HPDE6-E6E7 (cell line): ENCODE measurements around the gene DEGS2.
"Not testable (repeated sequence)": the region's sequence is repeated elsewhere in the genome, so short reads cannot be mapped to it uniquely, and the experiment has no call there.

Experiments
- DNase-seq: peaks from one replicate; pipeline ENCODE4 v3.0.0; 2011; ENCODE audit warnings: missing footprints; ENCODE audit errors: extremely low spot score

The DEGS2 gene

DNA sequence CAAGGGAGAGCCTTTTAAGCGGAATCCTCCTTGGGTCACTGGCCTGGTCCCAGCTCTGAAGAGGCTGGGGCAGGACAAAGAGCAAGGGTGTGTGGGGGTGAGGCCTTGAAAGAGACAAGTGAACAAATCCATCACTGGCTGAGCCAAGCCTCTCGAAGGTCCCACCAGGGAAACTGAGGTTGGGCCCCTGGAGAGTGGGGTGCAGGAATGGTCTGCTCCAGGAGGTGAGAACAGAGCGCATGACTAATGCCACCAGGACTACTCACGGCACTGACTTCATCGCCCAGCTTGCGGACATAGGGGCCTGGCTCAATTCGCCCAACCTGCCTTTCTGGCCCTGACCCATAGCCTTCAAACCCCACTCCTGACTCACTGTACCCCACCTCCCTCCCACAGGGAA, 19.2 kb upstream of the DEGS2 start:
- no peak for DNase-seq

DNA sequence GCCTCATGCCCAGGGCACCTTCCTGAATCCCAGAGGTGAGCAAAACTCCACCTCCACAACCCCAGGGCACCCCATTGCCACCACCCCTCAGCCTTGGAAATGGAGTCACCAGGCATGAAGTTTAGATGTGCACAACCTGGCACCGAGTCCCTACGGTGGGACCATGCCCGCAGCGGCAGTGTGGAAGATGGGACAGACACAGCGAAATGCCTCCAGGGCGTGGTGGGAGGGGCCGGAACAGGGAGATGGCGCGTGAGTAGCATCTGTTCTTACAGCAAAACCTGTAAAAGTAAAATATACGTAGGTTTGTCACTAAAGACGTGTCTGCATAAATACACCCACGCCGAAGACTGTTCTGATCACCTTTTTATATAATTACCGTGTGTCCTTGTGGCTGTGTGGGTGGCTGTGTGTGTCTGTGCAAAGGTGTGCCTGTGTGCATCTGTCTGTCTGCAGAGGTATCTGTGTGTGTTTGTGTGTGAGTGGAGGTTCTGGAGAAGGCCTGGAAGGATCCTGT, 17.4 kb upstream of the DEGS2 start:
- DNase-seq, result no peak

GRCh38 chr14:100173353-100173752, 13.9 kb upstream of the DEGS2 start:
- no peak for DNase-seq

- no peak for DNase-seq
Measured at GRCh38 chr14:100172811-100173210, 13.4 kb upstream of the DEGS2 start.

DNA sequence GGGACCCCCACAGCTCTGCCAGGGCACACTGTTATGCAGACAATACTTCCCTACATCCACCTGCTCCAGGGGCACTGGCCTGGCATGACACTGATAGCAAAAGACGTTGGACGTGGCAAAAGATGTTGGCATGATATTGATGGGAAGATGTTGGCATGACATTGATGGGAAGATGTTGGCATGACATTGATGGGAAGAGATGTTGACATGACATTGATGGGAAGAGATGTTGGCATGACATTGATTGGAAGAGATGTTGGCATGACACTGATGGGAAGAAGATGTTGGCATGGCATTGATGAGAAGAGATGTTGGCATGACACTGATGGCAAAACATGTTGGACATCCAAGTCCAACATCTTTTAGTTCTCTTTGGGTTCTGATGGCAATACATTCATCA, 11.4 kb upstream of the DEGS2 start:
- DNase-seq, result no peak

- DNase-seq, result no peak
Measured at GRCh38 chr14:100168506-100168905, 9.1 kb upstream of the DEGS2 start.

DNA sequence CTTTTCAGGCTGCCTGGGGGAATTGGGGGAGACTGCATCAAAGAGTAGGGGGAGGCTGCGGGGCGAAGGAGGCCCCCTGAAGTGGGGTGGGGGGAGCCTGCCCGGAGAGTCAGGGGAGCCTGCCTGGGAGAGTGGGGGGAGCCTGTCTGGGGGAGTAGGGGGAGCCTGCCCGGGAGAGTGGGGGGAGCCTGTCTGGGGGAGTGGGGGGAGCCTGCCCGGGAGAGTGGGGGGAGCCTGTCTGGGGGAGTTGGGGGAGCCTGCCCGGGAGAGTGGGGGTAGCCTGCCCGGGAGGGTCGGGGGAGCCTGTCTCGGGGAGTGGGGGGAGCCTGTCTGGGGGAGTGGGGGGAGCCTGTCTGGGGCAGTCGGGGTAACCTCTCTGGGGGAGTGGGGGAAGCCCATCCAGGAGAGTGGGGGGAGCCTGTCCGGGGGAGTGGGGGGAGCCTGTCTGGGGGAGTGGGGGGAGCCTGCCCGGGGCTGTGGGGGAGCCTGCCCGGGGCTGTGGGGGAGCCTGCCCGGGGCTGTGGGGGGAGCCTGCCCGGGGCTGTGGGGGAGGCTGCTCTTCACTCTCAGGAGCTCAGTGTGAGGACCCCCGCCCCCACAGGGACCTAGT, 6.5 kb upstream of the DEGS2 start:
- no peak for DNase-seq

DNA sequence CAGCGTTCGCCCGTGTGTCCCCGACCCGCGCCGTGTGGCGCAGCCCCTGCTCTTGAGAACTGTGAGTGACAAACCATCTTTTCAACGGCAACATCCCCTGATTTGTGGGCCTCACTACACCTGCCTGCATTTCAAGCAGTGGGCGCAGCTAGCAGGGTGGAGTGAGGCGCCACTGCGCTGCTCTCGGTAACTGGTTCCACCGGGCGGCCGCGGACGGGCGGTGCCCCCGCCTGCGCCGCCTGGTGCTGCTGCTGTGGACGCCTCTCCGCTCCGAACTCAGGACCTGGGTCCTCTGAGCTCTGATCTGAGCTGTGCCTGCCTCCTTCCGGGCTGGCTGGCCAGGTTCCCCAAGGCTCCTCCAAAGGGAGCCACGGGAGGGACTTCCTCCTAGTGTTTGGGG, 5.9 kb upstream of the DEGS2 start:
- DNase-seq, result no peak

GRCh38 chr14:100160534-100160916, 1.1 kb upstream of the DEGS2 start:
- no peak for DNase-seq

- no peak for DNase-seq
Measured at GRCh38 chr14:100159865-100160533, 554 bp upstream of the DEGS2 start.

DNA sequence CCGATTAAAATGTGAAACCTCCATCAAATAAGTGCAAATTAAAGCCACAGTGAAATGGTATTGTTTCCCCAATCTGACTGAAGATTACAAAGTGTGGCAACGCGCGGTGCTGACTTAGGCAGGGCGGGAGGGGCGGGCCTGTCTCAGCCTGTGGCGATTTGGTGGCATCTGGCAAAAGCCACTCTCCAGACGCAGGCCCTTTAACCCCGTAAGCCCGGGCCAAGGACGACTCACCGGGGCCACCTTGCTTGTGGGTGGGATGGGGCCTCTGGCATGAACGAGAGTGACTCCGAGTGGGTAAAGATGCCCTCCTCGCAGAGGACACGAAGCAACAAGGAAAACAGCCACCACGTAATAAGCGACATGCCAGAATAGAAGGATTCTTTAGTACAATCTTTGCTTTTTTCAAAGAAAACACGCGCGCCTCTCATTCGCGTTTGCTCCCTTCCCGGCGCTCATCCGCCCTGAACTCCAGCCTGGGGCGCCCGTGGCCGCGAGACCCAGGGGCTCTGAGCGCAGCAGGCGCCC, 815 bp downstream of the DEGS2 start:
- DNase-seq, result no peak

DNA sequence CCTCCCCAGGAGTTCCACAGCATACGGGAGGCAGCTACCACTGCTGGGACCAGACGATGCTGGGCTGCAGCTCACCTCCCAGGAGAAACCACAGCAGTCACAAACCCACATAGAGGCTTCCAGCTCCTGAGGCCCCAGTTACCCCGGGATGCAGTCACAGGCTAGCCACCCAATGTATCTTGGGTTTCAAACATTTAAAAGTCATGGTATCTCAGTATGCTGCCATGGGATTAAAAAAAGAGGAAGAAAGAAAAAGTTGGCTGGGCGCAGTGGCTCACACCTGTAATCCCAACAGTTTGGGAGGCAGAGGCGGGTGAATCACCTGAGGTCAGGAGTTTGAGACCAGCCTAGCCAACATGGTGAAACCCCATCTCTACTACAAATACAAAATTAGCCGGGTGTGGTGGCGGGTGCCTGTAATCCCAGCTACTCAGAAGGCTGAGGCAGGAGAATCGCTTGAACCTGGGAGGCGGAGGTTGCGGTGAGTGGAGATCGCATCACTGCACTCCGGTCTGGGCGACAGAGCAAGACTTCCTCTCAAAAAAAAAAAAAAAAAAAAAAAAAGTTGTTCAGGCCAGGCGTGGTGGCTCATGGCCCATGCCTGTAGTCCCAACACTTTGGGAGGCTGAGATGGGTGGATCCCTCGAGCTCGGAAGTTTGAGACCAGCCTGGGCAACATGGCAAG, 1.8 kb downstream of the DEGS2 start:
- DNase-seq, result not testable (repeated sequence)

GRCh38 chr14:100156776-100157175, 2.7 kb downstream of the DEGS2 start:
- no peak for DNase-seq

DNA sequence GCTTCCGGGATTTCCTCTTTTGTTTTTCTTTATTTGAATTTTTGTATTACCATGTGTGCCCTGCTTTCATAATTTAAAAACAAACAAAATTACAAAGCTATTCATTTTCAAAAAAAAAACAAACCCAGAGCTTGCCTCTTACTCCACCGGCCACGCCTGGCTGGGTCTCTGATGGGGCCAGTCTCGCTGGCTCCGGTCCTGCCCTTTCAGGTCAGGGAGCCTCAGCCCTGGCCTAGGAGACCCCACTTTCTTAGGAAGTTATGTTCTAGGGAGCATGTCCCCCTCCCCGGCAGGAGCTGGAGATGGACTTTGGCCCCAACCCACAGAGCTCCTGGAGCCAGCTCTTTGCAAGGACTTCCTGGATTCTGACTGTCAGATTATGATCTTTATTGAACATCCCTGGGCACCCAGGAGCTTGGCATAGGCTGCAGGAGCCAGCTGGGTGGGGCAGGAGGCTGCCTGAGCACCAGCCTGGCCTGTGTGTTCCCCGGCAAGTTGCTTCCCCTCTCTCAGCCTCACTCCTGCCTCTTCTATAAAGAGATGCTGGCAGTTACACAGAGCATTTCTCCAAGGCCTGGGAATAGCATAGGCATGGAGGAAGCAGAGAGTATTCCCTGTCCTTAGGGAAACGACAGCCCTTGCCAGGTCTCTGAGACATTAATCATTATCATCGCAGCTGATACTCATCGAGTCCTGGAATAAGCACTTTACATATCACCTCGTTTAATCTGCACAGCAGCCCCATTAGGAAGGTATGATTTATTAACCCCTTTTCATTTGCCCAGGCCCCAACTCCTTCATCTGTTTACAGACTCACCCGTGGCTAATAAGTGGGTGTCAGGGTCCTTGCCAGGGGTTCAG, 3.5 kb downstream of the DEGS2 start:
- no peak for DNase-seq

- DNase-seq, result peak; percentile 54
Measured at GRCh38 chr14:100155049-100155621, 4.3 kb downstream of the DEGS2 start.

- no peak for DNase-seq
Measured at GRCh38 chr14:100153560-100153959, 5.9 kb downstream of the DEGS2 start.

DNA sequence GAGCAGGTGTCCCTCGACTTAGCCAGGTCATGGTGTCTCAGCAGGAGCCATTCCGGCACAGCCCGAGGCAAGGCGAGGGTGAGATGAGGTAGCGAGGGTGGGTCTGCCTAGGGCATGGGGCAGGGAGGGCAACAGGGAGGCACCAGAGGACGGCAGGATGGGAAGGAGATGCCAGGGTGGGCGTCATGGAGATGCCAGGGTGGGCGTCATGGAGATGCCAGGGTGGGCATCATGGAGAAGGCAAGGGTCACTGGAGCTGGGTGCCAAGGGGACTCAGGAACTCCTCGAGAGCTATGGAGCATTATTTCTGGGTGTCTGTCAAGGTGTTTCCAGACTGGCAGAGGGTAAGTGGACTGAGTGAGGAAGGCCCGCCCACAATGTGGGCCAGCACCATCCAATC, 7.4 kb downstream of the DEGS2 start:
- no peak for DNase-seq

DNA sequence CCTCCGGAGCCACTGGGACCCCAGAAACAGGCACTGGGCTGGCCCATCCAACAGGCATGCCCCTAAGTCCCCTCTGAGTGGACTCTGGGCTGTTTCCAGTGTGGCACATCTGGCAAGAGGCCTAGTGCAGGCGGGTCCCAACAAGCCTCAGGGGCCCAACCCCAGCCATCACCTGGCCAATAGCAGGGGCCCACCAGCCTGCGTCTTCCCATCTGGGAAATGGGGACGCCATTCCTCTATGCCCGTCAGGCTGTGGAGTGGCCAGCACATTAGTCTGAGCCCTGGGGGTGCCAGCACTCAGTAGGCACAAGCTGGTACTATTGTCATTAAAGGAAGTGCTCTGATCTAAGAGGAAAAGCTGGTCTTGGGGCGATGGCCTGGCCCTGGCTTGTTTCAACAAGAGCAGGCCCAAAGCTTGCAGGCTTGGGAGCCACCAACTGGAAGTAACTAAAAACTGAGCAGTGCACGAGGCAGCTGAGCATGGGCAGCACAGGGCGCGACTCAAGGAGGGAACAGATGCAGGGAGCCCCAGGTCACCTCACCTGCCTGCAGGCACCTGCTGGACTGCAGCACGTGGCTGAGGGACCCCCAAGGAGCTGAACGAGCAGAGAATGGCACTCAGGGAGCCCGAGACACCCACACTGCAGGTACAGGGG, 8.4 kb downstream of the DEGS2 start:
- peak; percentile 50 for DNase-seq

GRCh38 chr14:100149851-100150611, 9.4 kb downstream of the DEGS2 start:
- peak; percentile 60 for DNase-seq
